Panc1 (cell line): ENCODE results near the gene SUGCT. TPM values are rescaled to one million over a fixed set of nuclear protein-coding genes. Genes with fewer than 3 reads are reported as not detected.

Source experiments
- ATAC-seq: fragments of 200-7000 bp; cut with Tn5 transposase; 2 replicates; pipeline ENCODE4 v1.9.1; 2020; ENCODE audit warnings: mild to moderate bottlenecking, moderate library complexity
- BruUV-seq: library from RNA; stranded (reverse); fragments of 400-500 nt; replicated peaks from 2 replicates; lab custom pipeline; 2021; lab: Mats Ljungman, UMichigan
- CTCF ChIA-PET: fragments of 300-600 bp; sonication (Branson Sonifier 250); formaldehyde crosslinking; loops from one replicate; lab custom pipeline; 2022; ENCODE audit warnings: antibody characterized with exemption; lab: Charles Lee
- POLR2A ChIA-PET: fragments of 300-600 bp; sonication (Branson Sonifier 250); formaldehyde crosslinking; loops from one replicate; lab custom pipeline; 2022; ENCODE audit warnings: antibody characterized with exemption; lab: Charles Lee
- DNase-seq: peaks from one replicate; pipeline ENCODE4 v3.0.0-alpha.2; 2010; ENCODE audit warnings: low read depth, low spot score
- H3K27ac ChIP-seq: 2 replicates; pipeline ENCODE4 v1.5.1; 2011; ENCODE audit warnings: mild to moderate bottlenecking, low read length, inconsistent platforms
- H3K27me3 ChIP-seq: fragments of 200-500 bp; sonication (Bioruptor generic); 2 replicates; pipeline ENCODE4 v1.6.0; 2014; ENCODE audit warnings: low read length, inconsistent platforms; ENCODE audit not compliant: control insufficient read depth, insufficient read depth
- H3K36me3 ChIP-seq: fragments of 200-500 bp; sonication (Bioruptor generic); 2 replicates; pipeline ENCODE4 v1.5.1; 2014; ENCODE audit warnings: inconsistent platforms, mild to moderate bottlenecking, low read length, moderate library complexity; ENCODE audit not compliant: control insufficient read depth, insufficient read depth
- H3K4me1 ChIP-seq: 2 replicates; pipeline ENCODE4 v1.5.1; 2011; ENCODE audit warnings: inconsistent platforms, mild to moderate bottlenecking, low read length, moderate library complexity; ENCODE audit not compliant: control insufficient read depth, insufficient read depth
- H3K4me3 ChIP-seq, 2 experiments: 2 replicates each; pipeline ENCODE4 v1.5.1; 2011 to 2012; ENCODE audit warnings: low read depth in 2 of 2, low read length in 2 of 2, mild to moderate bottlenecking in 2 of 2, inconsistent platforms in 1 of 2, moderate library complexity in 1 of 2
- H3K9me3 ChIP-seq: fragments of 200-500 bp; sonication (Bioruptor generic); 2 replicates; pipeline ENCODE4 v1.5.1; 2014; ENCODE audit warnings: low read depth, mild to moderate bottlenecking, inconsistent platforms, low read length, moderate library complexity; ENCODE audit not compliant: control insufficient read depth, insufficient read depth
- CTCF ChIP-seq: fragments of 450-650 bp; IDR thresholded peaks from 2 replicates; pipeline ENCODE4 v1.5.1; 2017; ENCODE audit warnings: mild to moderate bottlenecking
- POLR2AphosphoS5 ChIP-seq: IDR thresholded peaks from 2 replicates; pipeline ENCODE4 v1.6.1; 2012; ENCODE audit warnings: mild to moderate bottlenecking, low read depth, low read length, moderate library complexity
- REST ChIP-seq, 2 experiments: IDR thresholded peaks; 2 replicates each; pipeline ENCODE4 v1.6.1; 2011 to 2012; ENCODE audit warnings: low read depth in 2 of 2, control low read depth in 1 of 2, low read length in 1 of 2, mild to moderate bottlenecking in 1 of 2, moderate library complexity in 1 of 2; ENCODE audit not compliant: insufficient read depth in 1 of 2
- SIN3A ChIP-seq: IDR thresholded peaks from 2 replicates; pipeline ENCODE4 v1.6.1; 2012; ENCODE audit warnings: low read depth, mild to moderate bottlenecking, low read length, moderate library complexity, borderline replicate concordance; ENCODE audit not compliant: insufficient read depth
- TCF7L2 ChIP-seq: IDR thresholded peaks from 2 replicates; pipeline ENCODE4 v1.6.1; 2011; ENCODE audit warnings: mild to moderate bottlenecking, low read depth, low read length, inconsistent platforms
- in situ Hi-C: cut with HindIII; loops from 2 replicates; pipeline ENCODE4 v1.10.0; 2016; ENCODE audit warnings: low sequenced_read_pairs, low pct_unique_long_range_greater_than_20kb
- intact Hi-C: fragments of 100-400 bp; cut with micrococcal nuclease; formaldehyde crosslinking; loops from one replicate; pipeline ENCODE4 v1.10.0; 2022; ENCODE audit not compliant: unreplicated experiment
- total RNA-seq: library from RNA; stranded (reverse); gene quantifications from one replicate; pipeline ENCODE4 v1.2.1, GENCODE V29; 2021; ENCODE audit not compliant: unreplicated experiment

SUGCT gene
- total RNA-seq, 1 experiment from 2014 or later: 3.1 TPM

GRCh38 chr7:40887099-40887498 is 752.3 kb downstream of the SUGCT start:
- ATAC-seq (no peak), DNase-seq (no peak)
- Histone ChIP-seq H3K4me1 (no peaks in the 10 kb centered on the region), H3K27me3 (no peaks in the 10 kb centered on the region), H3K4me3 (no peak overlapping the region), H3K9me3 (no peaks in the 10 kb centered on the region), H3K27ac (no peak overlapping the region), H3K36me3 (no peaks in the 10 kb centered on the region)
- ChIA-PET POLR2A (no interaction called here), CTCF (no interaction called here)
- no TSS peak for BruUV-seq
- intact Hi-C loops: no loop called here
- TF ChIP-seq SIN3A (no peak), REST (IDR thresholded peaks at IDR 0.05; ENCODE audit: insufficient read depth in 1 of 2, low read depth in 2 of 2, low read length in 1 of 2) (no peak), TCF7L2 (no peak), CTCF (no peak), POLR2AphosphoS5 (no peak)
- in situ Hi-C loops: no loop called here

GRCh38 chr7:40888499-40888898 is 753.7 kb downstream of the SUGCT start:
- Histone ChIP-seq H3K9me3 (no peaks in the 10 kb centered on the region), H3K27ac (no peak overlapping the region), H3K27me3 (no peaks in the 10 kb centered on the region), H3K4me3 (no peak overlapping the region), H3K4me1 (no peaks in the 10 kb centered on the region), H3K36me3 (no peaks in the 10 kb centered on the region)
- no peak for ATAC-seq
- DNase-seq: no peak
- intact Hi-C loops: no loop called here
- in situ Hi-C loops: no loop called here
- POLR2A ChIA-PET: interaction anchor here (0.6 kb wide), 1 partner anchor 40 kb away, joined by 3 read pairs; no protein-coding TSS in a partner anchor
- CTCF ChIA-PET: no interaction called here
- TF ChIP-seq POLR2AphosphoS5 (no peak), TCF7L2 (no peak), CTCF (no peak), SIN3A (no peak), REST (IDR thresholded peaks at IDR 0.05; ENCODE audit: insufficient read depth in 1 of 2, low read depth in 2 of 2, low read length in 1 of 2) (no peak)
- no TSS peak for BruUV-seq
